SKM-1 treated with dmso at 0.1 percent for 144 hours (cell line): ENCODE results near the gene RNF133.

Experiments
- DNase-seq: peaks from one replicate; lab custom pipeline; 2025; ENCODE audit not compliant: unreplicated experiment; lab: John Stamatoyannopoulos, UW

The RNF133 gene, protein sequence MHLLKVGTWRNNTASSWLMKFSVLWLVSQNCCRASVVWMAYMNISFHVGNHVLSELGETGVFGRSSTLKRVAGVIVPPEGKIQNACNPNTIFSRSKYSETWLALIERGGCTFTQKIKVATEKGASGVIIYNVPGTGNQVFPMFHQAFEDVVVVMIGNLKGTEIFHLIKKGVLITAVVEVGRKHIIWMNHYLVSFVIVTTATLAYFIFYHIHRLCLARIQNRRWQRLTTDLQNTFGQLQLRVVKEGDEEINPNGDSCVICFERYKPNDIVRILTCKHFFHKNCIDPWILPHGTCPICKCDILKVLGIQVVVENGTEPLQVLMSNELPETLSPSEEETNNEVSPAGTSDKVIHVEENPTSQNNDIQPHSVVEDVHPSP

DNA sequence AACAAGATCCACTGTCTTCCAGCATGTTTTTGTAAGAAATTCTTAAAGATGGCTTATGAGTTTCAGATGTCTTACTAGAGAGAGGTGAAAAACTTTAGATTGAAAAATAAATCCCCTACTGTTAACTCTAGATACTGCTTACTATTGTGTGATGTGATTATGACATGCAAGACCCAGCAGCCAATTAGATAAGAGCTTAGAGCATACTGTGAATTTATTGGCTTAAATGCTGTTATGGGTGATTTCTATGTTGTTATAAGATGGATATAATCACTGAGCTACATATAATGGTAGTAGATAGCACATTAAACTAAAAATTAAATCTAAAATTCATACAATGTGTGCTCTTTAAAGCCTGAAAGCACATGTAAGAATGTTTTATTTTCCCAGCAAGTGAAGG lies at the start of gene RNF133:
Gene RNF133, minus strand, starts transcription at position 101 of the 400 bp plus-strand sequence. CDS start 199 bp downstream, outside the sequence.
- no peak for DNase-seq

DNA sequence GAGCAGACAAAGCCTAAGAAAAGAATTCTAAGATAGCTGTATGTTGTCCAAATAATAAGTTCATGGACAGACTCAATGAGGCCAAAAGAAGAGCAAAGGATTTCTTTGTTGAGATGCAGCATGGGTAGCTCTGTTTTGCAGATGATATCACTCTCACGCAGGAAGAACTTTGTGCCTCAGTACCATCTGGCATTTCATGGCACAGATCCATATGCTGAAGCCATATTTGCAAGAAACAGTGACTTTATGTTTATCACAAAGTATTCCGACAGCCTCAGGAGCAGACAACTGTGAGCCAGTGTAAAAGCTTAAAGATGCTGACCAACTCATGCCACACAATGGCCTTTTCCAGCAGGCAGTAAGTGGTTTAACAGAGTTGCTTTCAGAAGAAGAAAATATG lies 49.3 kb upstream of the RNF133 start:
- no peak for DNase-seq

DNA sequence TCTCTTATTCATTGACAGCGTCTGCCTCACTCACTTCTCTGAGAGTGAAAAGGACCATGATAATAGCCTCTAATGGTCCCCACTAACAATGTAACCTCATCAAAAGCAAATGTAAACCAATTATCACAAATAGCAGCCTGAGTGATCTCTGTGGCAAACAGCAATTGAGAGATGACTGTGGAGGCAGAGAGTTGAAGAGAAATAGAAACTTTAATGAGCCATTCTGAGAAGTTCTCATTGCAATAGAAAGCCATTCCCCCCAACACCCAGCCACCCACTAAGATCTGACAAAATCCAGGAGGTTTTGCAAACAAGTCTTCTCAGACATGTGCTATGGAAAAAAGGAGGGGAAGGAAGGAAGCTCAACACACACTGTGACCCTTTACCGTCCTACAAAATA lies 48.0 kb upstream of the RNF133 start:
- no peak for DNase-seq

DNA sequence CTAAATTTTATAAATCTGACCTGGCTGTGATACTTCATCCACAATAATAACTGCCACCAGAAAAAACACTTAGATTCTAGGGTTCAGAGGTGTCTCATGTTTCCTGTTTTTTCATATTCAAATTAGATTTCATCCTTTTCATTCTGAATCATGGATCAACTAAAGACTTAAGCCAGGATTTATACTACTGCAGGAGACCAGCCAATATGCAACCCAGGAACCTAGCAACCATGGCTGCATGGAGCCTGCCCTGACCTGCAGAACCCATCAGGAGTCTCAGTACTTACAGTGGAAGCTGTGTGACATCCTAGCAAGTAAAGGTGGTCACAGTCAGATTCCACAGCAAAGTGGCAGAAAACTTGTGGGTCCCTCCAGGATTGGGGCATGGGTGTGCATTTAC lies 44.3 kb upstream of the RNF133 start:
- no peak for DNase-seq

DNA sequence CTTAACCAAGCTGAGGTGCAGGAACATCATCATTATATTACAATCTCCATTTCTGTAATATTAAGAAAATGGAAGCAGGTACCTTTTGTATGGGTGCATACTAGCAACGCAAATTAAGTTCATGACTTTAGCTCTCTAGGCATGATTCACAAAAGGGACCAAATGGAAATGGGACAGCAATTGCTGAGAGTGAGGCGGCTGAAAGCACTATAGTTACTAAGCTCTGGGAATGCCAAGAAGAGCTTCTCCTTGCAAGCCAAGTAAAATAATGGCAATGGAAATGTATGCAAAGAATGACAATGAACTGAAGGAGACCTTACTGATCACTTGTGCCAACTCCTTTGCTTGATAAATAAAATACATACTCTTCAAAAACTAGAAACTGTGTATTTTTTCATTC lies 40.0 kb upstream of the RNF133 start:
- DNase-seq: no peak

DNA sequence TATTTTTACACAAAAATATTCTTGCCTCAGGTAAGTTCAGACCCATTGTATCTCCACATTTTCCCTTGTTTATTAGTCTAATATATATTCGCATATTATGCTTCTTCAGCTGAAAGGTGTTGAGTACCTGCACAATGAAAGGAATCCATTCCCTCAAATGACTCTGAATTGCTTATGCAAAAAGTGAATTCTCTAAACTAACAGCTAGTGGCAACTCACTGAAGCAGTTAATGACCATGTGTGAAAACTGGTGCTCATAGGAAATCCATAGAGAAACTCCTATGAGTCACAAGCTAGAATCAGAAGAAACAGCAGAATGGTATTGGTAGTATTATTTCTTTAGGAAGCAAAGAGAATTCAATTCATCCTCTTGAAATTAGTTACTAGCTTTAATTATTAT lies 37.3 kb upstream of the RNF133 start:
- no peak for DNase-seq

DNA sequence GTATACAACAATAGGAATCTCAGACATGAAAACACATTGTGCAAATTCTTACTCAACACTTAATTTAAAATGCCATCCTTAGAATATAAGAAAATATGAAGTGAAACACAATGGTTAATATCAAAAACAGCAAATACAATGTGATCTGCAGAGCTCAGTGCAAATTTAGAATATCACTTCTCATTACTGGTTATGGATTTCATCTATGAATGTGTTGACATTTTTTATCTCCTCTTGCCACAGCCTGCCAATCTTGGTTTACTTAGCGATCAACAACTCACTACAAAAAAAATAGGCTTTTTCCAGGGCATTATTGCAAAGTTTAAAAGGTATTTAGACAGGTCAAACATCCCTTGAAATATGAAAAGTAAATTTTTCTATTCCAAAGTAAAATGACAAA lies 28.8 kb upstream of the RNF133 start:
- DNase-seq: no peak

DNA sequence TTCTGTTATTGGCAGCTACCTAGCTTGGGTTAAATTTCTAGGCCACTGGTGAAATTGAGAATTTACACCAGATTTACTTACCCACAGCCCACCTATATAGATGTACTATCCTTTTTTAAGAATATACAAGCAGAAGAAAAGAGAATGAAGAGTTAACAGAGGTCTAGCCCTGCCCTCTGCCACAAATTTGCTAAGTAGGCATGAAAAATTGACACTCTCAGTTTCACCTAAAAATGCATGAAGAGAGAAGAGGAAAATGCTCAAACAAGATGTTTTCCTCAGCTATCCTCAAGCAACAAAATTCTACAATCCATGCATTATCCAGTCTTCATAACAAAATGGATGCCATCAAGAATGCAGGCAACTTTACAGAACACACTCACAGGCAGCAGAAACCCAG lies 28.4 kb upstream of the RNF133 start:
- no peak for DNase-seq

DNA sequence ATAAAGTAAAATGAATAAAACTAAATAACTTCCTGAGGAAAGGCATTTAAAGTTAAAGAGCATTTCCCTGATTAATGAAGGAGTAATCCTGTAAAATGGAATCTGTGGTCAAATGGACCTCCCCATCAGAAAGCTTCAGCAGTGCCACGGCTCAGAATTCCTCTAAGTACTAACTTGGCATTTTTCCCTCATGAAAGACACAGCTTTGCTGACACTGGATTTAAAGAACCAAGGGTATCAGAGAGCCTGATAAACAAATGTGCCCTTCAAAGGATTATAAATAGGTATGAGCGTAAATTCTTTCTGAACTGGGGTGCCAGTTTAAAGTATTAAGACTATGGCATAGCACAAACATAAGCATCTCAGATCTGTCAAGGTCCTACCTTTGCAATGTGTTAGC lies 28.0 kb upstream of the RNF133 start:
- no peak for DNase-seq

DNA sequence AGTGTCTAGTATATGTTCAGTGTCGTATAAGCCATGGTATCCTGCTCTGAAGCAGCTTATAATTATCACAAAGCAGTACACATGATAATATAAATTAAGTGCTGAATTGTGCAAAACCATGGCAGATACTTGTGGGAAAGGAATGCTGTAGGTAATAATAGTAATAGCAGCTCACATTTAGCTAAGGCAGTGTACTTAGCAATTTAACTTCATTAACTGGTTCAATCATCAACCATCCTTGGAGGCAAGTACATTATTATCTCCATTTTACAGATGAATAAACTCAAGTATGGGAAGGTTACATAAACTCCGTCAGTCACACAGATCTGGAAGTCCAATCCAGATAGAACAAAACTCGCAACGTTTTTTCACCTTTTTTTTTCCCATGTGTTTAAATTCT lies 25.4 kb upstream of the RNF133 start:
- no peak for DNase-seq

DNA sequence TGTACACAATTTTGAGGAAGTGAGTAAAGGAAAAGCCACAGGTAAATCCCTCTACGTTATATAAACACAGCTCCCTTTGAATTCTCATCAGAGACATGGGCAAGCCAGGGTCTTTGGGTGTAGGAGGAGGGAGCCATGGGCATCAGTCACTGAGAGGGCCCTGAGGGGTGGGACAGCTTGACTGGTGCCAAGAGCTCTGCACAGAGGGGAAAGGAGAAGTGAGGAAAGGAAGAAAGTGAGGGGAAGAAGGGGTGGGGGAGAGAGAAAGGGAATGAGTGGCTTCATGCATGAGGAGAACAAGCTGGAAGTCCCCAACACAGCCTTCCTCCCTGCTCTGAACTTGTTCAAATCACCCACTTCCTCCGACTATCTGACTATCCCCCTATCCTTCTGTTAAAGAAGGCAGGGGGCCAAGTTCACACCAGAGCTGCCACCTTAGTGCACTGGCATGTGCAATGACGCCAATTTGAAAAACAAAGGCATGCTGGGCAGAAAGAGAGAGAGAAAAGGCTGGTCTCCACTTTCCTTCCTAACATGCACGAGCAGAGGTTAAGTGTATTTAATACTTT lies 20.2 kb upstream of the RNF133 start:
- no peak for DNase-seq

DNA sequence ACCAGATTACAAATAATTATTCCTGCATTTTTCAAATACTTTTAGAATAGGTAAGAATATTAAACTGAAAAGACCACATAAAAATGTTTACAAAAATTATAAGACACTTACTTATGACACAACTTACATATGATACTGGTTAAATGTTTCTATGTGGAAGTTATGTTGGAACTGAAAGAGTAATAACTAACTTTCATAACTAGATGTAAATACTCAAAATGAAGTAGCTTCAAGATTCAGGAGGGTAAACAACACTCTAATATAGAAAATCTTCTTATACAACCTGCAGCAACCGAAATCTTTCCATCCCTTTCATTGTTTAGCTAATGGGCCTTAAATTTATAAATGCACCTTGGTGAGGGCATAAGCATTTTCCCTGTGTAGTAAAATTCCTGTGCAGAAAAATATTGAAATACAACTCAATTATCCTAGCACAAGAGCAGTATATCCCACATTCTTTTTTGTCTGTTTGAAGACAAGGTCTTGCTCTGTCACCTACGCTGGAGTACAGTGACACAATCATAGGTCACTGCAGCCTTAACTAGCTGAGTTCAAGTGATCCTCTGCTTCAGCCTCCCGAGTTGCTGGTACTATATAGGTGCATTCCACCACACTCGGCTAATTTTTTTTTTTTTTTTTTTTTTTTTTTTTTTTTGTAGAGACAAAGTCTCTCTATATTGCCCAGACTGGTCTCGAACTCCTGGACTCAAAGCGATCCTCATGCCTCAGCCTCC lies 18.6 kb upstream of the RNF133 start:
- DNase-seq: no peak

DNA sequence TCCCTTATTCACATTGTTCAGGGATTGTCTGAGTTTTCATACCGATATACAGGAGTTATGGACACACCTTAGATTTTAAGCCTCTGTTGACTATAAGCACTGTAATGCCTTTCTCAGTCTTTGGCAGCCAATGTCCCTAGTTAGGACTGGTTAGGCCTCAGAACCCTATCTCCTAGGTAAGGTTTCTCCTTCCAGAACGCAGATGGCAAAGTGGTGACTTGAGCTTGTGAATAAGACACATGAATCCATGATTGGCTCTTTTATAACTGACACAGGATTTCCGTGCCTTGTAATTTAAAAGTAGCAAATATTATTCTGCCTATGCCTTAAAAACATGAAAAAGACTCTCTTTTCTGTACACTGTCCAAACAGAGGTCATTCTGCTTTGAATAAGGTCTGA lies 16.3 kb upstream of the RNF133 start:
- no peak for DNase-seq

DNA sequence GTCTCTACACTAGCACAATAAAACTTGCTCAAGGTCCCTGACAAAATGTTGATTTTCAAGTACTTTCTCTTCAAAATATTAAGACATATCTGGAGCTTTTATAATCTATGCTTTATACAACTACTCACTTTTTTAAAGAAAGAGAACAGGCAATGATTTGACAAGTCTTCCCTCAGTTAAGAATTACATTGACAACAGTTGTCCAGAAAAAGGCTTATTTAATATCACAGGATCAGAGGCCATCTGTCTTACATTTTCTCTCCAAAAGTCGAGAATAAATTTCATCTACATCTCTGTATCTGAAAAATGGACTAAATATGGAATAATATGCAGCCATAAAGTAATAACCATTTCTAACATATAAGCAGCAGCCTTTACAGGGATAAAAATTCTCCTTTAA lies 12.0 kb upstream of the RNF133 start:
- DNase-seq: no peak

DNA sequence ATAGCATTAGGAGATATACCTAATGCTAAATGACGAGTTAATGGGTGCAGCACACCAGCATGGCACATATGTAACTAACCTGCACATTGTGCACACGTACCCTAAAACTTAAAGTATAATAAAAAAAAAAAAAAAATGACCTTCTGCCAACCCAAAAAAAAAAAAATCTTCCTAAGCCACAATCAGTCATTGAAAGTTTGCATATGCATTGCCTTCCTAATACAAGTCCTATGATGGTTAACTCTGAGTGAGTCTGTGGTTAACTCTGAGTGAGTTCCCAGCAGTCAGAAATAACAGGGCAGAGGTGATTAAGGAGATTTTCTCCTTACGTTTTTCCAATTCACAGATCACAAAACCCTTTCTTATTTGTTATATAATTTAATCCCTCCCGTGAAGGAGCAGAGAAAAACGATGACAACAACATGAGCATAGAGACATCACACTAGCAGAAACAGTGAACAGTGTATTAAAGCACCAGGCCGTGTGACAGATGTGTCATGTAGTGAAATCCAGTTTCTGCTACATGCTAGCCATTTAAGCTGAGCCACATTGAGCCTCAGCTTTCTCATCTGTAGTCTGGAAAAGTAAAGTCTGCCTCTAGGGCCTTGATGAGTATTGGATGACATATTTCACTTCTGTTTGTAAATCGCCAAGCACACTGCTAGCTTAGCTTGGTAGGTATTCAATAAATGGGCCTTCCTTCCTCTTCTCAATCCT lies 11.2 kb upstream of the RNF133 start:
- no peak for DNase-seq

DNA sequence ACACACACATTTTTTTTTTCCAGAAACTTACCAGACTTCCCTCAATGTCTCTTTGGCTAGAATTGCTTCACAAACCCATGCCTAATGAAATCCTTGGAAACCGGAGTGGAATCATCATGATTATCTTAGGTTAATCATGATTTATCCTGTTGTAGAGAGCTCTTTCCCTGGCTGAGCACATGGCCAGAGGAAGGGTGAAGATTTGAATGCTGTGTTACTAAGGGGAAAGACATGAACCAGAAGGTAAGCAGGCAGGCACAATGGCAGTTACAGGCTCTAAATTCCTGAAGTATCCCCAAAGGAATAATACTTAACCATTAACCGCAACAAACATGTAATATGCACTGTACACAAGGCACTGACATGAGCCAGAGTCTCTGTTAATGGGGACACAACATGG lies 7.9 kb upstream of the RNF133 start:
- no peak for DNase-seq

DNA sequence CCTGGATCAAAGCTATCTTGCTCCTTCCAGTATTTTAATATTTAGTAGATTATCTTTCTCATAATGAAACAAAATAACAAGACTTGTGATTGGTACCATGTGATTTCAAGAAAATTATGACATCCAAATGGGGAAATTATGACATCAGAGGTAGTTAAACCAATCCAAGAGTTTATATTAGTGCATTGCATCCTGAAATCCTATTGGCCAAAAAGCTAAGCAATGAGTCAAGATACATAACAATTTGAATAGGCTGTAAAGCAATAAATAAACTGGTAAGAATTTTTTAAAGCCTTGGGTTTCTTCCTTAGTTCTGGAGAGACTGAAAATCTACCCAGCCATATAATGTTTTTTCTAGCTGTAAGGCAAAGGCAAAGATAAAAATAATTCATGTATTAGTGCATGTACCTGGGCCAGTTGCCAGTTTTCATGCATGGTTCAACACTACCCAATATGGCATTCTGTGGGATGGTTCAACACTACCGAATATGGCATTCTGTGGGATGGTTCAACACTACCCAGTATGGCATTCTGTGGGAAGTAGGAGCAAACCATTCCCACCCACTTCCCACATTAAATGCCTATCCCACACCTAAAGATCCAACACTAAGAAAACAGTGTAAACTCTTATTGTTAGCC lies 4.1 kb upstream of the RNF133 start, which contains the start of gene RNF148:
Gene RNF148, minus strand, starts transcription at position 51 of the 639 bp plus-strand sequence. CDS start 172 bp downstream, outside the sequence.
- DNase-seq: no peak

DNA sequence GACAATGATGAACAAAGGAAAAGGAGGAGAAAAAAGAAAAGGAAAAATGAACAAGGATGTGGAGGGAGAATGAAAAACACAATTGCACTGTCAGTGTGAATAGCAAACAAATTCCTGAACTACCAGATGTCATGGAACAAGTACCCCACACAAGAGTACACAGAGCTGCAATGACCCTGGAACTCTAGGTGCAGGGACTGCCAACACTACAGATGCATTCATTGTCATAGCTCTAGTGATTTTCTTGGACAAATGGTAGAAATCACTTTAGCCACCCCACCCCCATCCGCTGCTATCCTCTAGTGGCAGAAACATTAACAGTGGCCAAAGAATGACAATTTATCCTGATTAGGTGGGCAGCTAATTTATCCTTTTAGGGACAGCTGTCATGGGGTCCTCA lies 3.1 kb downstream of the RNF133 start:
- DNase-seq: no peak

DNA sequence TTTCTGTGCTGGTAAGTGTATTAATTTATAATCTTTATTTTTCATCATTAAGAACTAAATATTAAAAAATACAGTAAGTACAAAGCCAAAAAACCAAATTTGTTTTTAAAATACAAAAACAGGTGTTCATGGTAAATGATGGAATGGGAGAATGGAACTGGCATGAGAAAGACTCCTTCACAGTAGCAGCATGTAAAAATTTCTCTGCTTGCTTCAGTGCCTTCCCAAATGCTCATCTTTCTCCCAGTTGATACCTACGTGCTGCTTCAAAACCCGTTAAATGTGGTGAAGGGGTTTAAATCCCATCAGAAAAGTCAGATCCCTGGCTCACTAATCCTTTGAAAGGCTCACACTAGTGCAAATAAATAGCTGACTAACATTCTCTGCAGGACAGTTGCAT lies 4.2 kb downstream of the RNF133 start:
- DNase-seq: no peak

DNA sequence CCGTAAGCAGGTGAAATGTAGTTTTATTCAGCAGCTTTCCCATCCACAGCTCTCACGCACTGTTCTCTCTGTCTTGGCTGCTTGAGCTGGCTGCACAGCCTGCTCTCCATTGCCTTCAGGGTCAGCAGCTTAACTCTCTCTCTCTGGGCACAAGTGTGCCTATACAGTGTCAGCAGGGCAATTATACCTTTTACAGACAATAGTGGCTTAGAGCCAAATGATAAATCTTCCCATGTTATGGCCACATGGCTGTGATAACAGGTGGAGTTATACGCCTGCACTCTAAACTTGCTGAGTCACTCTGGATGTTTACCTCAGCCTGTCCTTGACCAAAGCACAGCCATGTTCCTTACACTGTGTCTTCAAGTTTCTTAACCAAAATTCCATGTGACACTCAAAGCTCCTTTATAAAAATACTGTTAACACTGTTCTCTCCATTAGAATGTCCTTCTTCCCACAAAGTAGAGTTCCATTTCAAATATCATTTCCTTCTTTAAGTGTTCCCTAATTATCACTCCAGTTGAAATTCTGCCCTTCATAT lies 6.1 kb downstream of the RNF133 start:
- no peak for DNase-seq
